ENCODE results near the gene SCUBE1.

- no peak for TF ChIP-seq EZH2 (IDR thresholded peaks at IDR 0.05; ENCODE audit: insufficient read depth, poor library complexity, severe bottlenecking)
- TF ChIP-seq EZH2phosphoT487 (IDR thresholded peaks at IDR 0.05; ENCODE audit: insufficient read depth, low read depth): no peak
These were observed 1.6 kb downstream of the SCUBE1 start for GRCh38 chr22:43341565-43341964.

Measured in GM23248 (cell line).